Measurements from ENCODE around the gene HDAC5.
"Not testable (repeated sequence)": the region's sequence is repeated elsewhere in the genome, so short reads cannot be mapped to it uniquely, and the experiment has no call there.

The HDAC5 gene

DNA sequence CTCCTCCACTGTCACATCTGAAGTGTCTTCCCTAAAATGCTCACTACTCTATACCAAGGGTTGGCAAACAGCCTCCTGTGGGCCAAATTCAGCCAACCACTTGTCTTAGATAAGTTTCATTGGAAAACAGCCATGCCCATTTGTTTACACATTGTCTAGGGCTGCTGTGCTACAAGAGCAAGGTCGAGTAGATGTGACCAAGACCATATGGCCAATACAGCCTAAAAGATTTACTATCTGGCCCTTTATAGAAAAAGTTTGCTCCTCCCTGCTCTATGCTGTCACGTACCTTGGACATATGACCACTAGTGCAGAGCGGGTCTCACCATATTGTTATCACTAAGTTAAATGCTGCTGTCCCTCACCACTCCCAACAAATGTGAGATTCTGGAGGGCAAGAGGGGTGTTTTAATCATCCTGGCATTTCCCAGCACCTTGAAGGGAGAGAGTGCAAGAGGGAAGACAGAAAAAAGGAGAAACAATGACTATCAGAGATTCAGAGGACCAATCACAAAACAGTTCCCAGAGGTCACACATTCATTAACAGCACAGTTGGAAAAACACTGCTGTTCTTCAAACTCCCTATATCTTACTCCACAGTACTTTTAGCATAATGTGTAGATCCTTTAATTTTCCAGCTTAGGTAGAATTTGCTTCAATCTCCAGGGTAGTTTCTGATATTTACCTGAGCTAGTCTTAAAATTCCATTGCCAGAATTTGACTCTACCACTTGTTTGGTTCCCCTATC lies 70.1 kb downstream of the HDAC5 start:
- Histone ChIP-seq H2BK12ac (ENCODE audit: low read length) (no peak overlapping the region), H2AK5ac (ENCODE audit: low read depth, low read length) (no peak overlapping the region), H2AFZ (ENCODE audit: low read length) (no peak overlapping the region), H2BK5ac (ENCODE audit: low read length) (no peak overlapping the region), H3K9me3 (replicated peaks in 1 of 2; ENCODE audit: control insufficient read depth in 2 of 2, insufficient read depth in 1 of 2, low read depth in 1 of 2, low read length in 2 of 2) (no peaks in the 10 kb centered on the region), H4K8ac (ENCODE audit: low read depth, low read length) (no peak overlapping the region), H2BK120ac (ENCODE audit: low read depth, low read length) (no peak overlapping the region), H3K79me1 (ENCODE audit: low read depth, low read length) (peaks cover 3% of the 10 kb centered on the region), H3K27ac (replicated peaks; ENCODE audit: low read length) (no peak overlapping the region), H3K18ac (ENCODE audit: low read length) (no peak overlapping the region), H2BK15ac (ENCODE audit: low read length) (no peak overlapping the region), H3K23ac (ENCODE audit: low read depth, low read length, poor library complexity) (no peak overlapping the region), H3K9ac (ENCODE audit: low read depth, low read length, poor library complexity) (no peak overlapping the region), H3K4me1 (ENCODE audit: control insufficient read depth in 2 of 2, insufficient read depth in 1 of 2, low read depth in 1 of 2, low read length in 2 of 2) (no peaks in the 10 kb centered on the region), H3K4me2 (ENCODE audit: insufficient read depth, low read length, poor library complexity, severe bottlenecking) (no peak overlapping the region), H3K36me3 (replicated peaks in 1 of 2; ENCODE audit: control insufficient read depth in 2 of 2, insufficient read depth in 2 of 2, low read length in 2 of 2) (peaks cover 40 to 91% of the 10 kb centered on the region in 2 donors), H3K14ac (ENCODE audit: low read length) (no peak overlapping the region), H4K91ac (ENCODE audit: low read depth, low read length, poor library complexity) (no peak overlapping the region), H3K4ac (ENCODE audit: low read length) (no peak overlapping the region), H3K27me3 (ENCODE audit: control insufficient read depth in 3 of 3, insufficient read depth in 3 of 3, low read depth in 1 of 3, low read length in 3 of 3) (no peaks in the 10 kb centered on the region), H3K4me3 (ENCODE audit: low read length in 2 of 2) (no peak overlapping the region)
- DNase-seq (ENCODE audit: low spot score) = no peak
- WGBS, 2 donors (ENCODE audit: extremely low coverage in 2 of 2, insufficient read length in 2 of 2, insufficient replicate concordance in 1 of 2) = no CpG with 5 or more reads among the region's 3 CpGs

DNA sequence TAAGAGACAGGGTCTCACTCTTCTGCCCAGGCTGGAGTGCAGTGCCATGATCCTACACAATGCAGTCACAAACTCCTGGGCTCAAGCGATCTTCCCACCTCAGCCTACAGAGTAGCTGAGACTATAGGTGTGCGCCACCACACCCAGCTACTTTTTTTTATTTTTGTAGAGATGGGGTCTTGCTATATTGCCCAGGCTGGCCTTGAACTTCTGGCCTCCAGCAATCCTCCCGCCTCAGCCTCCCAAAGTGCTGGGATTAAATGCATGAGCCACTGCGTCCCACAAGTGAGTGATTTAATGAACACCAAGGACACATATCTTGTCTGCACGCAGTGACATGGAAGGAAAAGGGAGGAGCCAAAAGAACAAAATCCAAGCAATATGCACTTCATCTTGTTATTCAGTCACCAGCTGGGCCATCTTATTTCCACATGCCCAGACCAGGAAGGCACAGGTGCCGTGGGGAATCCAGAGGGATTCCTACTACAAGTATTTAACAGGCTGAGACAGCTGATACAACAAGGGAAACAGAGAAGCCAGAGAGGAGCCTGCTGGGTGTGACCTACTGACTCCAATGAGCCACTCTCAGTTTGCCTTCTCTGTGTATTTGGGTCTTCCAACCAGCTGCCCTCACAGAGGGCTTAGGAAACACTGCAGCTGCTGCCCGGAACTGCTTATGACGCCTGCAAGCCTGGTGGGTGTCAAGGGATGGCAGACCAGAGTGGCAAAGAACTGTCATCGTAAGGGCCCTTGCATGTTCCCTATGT lies 74.0 kb downstream of the HDAC5 start:
- DNase-seq (ENCODE audit: low spot score) = no peak
- no peak overlapping the region for H3K9ac ChIP-seq (ENCODE audit: low read depth, low read length, poor library complexity)
- H3K4me3 ChIP-seq (ENCODE audit: low read length in 2 of 2) = no peak overlapping the region
- no peak overlapping the region for H3K4me2 ChIP-seq (ENCODE audit: insufficient read depth, low read length, poor library complexity, severe bottlenecking)
- H2BK12ac ChIP-seq (ENCODE audit: low read length) = no peak overlapping the region
- H4K91ac ChIP-seq (ENCODE audit: low read depth, low read length, poor library complexity) = no peak overlapping the region
- no CpG with 5 or more reads among the region's 9 CpGs for whole genome bisulfite sequencing, 2 donors (ENCODE audit: extremely low coverage in 2 of 2, insufficient read length in 2 of 2, insufficient replicate concordance in 1 of 2)
- H2BK5ac ChIP-seq (ENCODE audit: low read length) = no peak overlapping the region
- H3K36me3 ChIP-seq (replicated peaks in 1 of 2; ENCODE audit: control insufficient read depth in 2 of 2, insufficient read depth in 2 of 2, low read length in 2 of 2) = peaks cover 36 to 80% of the 10 kb centered on the region in 2 donors
- H2BK120ac ChIP-seq (ENCODE audit: low read depth, low read length) = no peak overlapping the region
- no peak overlapping the region for H3K4ac ChIP-seq (ENCODE audit: low read length)
- H3K4me1 ChIP-seq (ENCODE audit: control insufficient read depth in 2 of 2, insufficient read depth in 1 of 2, low read depth in 1 of 2, low read length in 2 of 2) = no peaks in the 10 kb centered on the region
- H3K79me1 ChIP-seq (ENCODE audit: low read depth, low read length) = peaks cover 5% of the 10 kb centered on the region
- no peak overlapping the region for H4K8ac ChIP-seq (ENCODE audit: low read depth, low read length)
- H3K23ac ChIP-seq (ENCODE audit: low read depth, low read length, poor library complexity) = no peak overlapping the region
- H2AK5ac ChIP-seq (ENCODE audit: low read depth, low read length) = no peak overlapping the region
- no peak overlapping the region for H3K14ac ChIP-seq (ENCODE audit: low read length)
- H2BK15ac ChIP-seq (ENCODE audit: low read length) = no peak overlapping the region
- H3K27me3 ChIP-seq (ENCODE audit: control insufficient read depth in 3 of 3, insufficient read depth in 3 of 3, low read depth in 1 of 3, low read length in 3 of 3) = no peaks in the 10 kb centered on the region
- no peak overlapping the region for H2AFZ ChIP-seq (ENCODE audit: low read length)
- no peaks in the 10 kb centered on the region for H3K9me3 ChIP-seq (replicated peaks in 1 of 2; ENCODE audit: control insufficient read depth in 2 of 2, insufficient read depth in 1 of 2, low read depth in 1 of 2, low read length in 2 of 2)
- no peak overlapping the region for H3K27ac ChIP-seq (replicated peaks; ENCODE audit: low read length)
- H3K18ac ChIP-seq (ENCODE audit: low read length) = no peak overlapping the region

DNA sequence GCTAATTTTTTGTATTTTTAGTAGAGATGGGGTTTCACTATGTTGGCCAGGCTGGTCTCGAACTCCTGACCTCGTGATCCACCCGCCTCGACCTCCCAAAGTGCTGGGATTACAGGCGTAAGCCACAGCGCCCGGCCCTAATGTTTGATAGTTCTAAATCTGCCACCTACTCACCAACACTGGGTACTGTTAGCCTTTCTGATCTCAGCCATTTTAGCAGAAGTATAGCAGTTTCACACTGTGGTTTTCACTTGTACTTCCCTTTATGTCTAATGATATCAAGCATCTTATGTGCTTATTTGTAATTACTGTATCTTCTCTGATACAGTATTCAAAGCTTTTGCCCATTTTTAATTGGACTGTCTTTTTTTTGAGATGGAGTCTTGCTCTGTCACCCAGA lies 76.5 kb downstream of the HDAC5 start:
- not testable (repeated sequence) for H3K27me3 ChIP-seq (ENCODE audit: control insufficient read depth in 3 of 3, insufficient read depth in 3 of 3, low read depth in 1 of 3, low read length in 3 of 3); H2BK12ac ChIP-seq (ENCODE audit: low read length); H3K4ac ChIP-seq (ENCODE audit: low read length); H3K14ac ChIP-seq (ENCODE audit: low read length); H3K4me2 ChIP-seq (ENCODE audit: insufficient read depth, low read length, poor library complexity, severe bottlenecking); H4K91ac ChIP-seq (ENCODE audit: low read depth, low read length, poor library complexity); H4K8ac ChIP-seq (ENCODE audit: low read depth, low read length); H3K27ac ChIP-seq (replicated peaks; ENCODE audit: low read length); H2BK5ac ChIP-seq (ENCODE audit: low read length); DNase-seq (ENCODE audit: low spot score); H2AFZ ChIP-seq (ENCODE audit: low read length); H3K9me3 ChIP-seq (replicated peaks in 1 of 2; ENCODE audit: control insufficient read depth in 2 of 2, insufficient read depth in 1 of 2, low read depth in 1 of 2, low read length in 2 of 2); H3K9ac ChIP-seq (ENCODE audit: low read depth, low read length, poor library complexity); H2AK5ac ChIP-seq (ENCODE audit: low read depth, low read length); H2BK120ac ChIP-seq (ENCODE audit: low read depth, low read length); H3K18ac ChIP-seq (ENCODE audit: low read length); H3K4me1 ChIP-seq (ENCODE audit: control insufficient read depth in 2 of 2, insufficient read depth in 1 of 2, low read depth in 1 of 2, low read length in 2 of 2); H3K79me1 ChIP-seq (ENCODE audit: low read depth, low read length); H3K4me3 ChIP-seq (ENCODE audit: low read length in 2 of 2); H2BK15ac ChIP-seq (ENCODE audit: low read length); H3K23ac ChIP-seq (ENCODE audit: low read depth, low read length, poor library complexity)
- H3K36me3 ChIP-seq (replicated peaks in 1 of 2; ENCODE audit: control insufficient read depth in 2 of 2, insufficient read depth in 2 of 2, low read length in 2 of 2) = peaks cover 22 to 65% of the 10 kb centered on the region in 2 donors
- WGBS, 2 donors (ENCODE audit: extremely low coverage in 2 of 2, insufficient read length in 2 of 2, insufficient replicate concordance in 1 of 2) = no CpG with 5 or more reads among the region's 7 CpGs

DNA sequence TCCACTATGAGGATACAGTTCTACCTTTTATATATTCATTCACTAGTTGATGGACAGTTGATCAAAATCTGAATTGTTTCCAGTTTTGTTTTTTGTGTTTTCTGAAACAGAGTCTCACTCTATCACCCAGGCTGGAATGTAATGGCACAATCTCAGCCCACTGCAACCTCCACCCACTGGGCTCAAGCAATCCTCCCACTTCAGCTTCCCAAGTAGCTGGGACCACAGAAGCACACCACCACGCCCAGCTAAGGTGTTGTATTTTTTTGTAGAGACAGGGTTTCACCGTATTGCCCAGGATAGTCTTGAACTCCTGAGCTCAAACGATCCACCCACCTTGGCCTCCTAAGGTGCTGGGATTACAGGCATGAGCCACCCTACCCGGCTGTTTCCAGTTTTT lies 78.0 kb downstream of the HDAC5 start:
- Histone ChIP-seq H3K4me2 (ENCODE audit: insufficient read depth, low read length, poor library complexity, severe bottlenecking) (no peak overlapping the region), H3K23ac (ENCODE audit: low read depth, low read length, poor library complexity) (no peak overlapping the region), H2AFZ (ENCODE audit: low read length) (no peak overlapping the region), H3K9ac (ENCODE audit: low read depth, low read length, poor library complexity) (no peak overlapping the region), H3K27me3 (ENCODE audit: control insufficient read depth in 3 of 3, insufficient read depth in 3 of 3, low read depth in 1 of 3, low read length in 3 of 3) (no peaks in the 10 kb centered on the region), H3K4me3 (ENCODE audit: low read length in 2 of 2) (no peak overlapping the region), H3K79me1 (ENCODE audit: low read depth, low read length) (peaks cover 6% of the 10 kb centered on the region), H3K27ac (replicated peaks; ENCODE audit: low read length) (no peak overlapping the region), H2BK120ac (ENCODE audit: low read depth, low read length) (no peak overlapping the region), H3K36me3 (replicated peaks in 1 of 2; ENCODE audit: control insufficient read depth in 2 of 2, insufficient read depth in 2 of 2, low read length in 2 of 2) (peaks cover 16 to 53% of the 10 kb centered on the region in 2 donors), H3K4me1 (ENCODE audit: control insufficient read depth in 2 of 2, insufficient read depth in 1 of 2, low read depth in 1 of 2, low read length in 2 of 2) (no peaks in the 10 kb centered on the region), H2BK15ac (ENCODE audit: low read length) (no peak overlapping the region), H4K91ac (ENCODE audit: low read depth, low read length, poor library complexity) (no peak overlapping the region), H4K8ac (ENCODE audit: low read depth, low read length) (no peak overlapping the region), H3K18ac (ENCODE audit: low read length) (no peak overlapping the region), H2BK12ac (ENCODE audit: low read length) (no peak overlapping the region), H3K9me3 (replicated peaks in 1 of 2; ENCODE audit: control insufficient read depth in 2 of 2, insufficient read depth in 1 of 2, low read depth in 1 of 2, low read length in 2 of 2) (no peaks in the 10 kb centered on the region), H3K4ac (ENCODE audit: low read length) (no peak overlapping the region), H2BK5ac (ENCODE audit: low read length) (no peak overlapping the region), H3K14ac (ENCODE audit: low read length) (no peak overlapping the region), H2AK5ac (ENCODE audit: low read depth, low read length) (no peak overlapping the region)
- WGBS, 2 donors (ENCODE audit: extremely low coverage in 2 of 2, insufficient read length in 2 of 2, insufficient replicate concordance in 1 of 2) = no CpG with 5 or more reads among the region's 4 CpGs
- DNase-seq (ENCODE audit: low spot score) = no peak
